Activated naive CD8-positive, alpha-beta T cell treated with anti-CD3 and anti-CD28 coated beads, Interleukin-2, amount 10 ng/mL, durations not matched to agents 7 days and 5 days (primary cell): ENCODE data around the gene PSD2. TPM values are rescaled to one million over a fixed set of nuclear protein-coding genes. Genes with fewer than 3 reads are reported as not detected.

Experiments used
- ATAC-seq: fragments of 150-1000 bp; cut with Tn5 transposase; one replicate; pipeline ENCODE4 v1.10.0; 2021; ENCODE audit warnings: low read depth, moderate library complexity
- POLR2A ChIA-PET: fragments of 350-600 bp; sonication (Branson Sonifier 250); formaldehyde crosslinking; loops from one replicate; lab custom pipeline; 2021; ENCODE audit warnings: antibody characterized with exemption; lab: Charles Lee
- DNase-seq: peaks from one replicate; pipeline ENCODE4 v3.0.0; 2021
- H3K27ac Mint-ChIP-seq: one replicate; pipeline ENCODE4 v1.8.0; 2022; ENCODE audit warnings: mild to moderate bottlenecking, mixed read lengths
- H3K27me3 Mint-ChIP-seq: one replicate; pipeline ENCODE4 v1.8.0; 2022; ENCODE audit warnings: mild to moderate bottlenecking, moderate library complexity, mixed read lengths
- H3K36me3 Mint-ChIP-seq: one replicate; pipeline ENCODE4 v1.8.0; 2021; ENCODE audit warnings: mild to moderate bottlenecking, mixed read lengths
- H3K4me1 Mint-ChIP-seq: one replicate; pipeline ENCODE4 v1.8.0; 2021; ENCODE audit warnings: mixed read lengths
- H3K4me3 Mint-ChIP-seq: one replicate; pipeline ENCODE4 v1.8.0; 2022; ENCODE audit warnings: mild to moderate bottlenecking, moderate library complexity, mixed read lengths
- H3K9me3 Mint-ChIP-seq: one replicate; pipeline ENCODE4 v1.8.0; 2021; ENCODE audit warnings: mixed read lengths
- total RNA-seq, 2 experiments: library from RNA; stranded (reverse); gene quantifications; one replicate each; pipeline ENCODE4 v1.2.3, GENCODE V29; 2021

The PSD2 gene
- total RNA-seq, 2 experiments from 2014 or later, result 0.08 to 0.09 TPM

GRCh38 chr5:139835656-139836055, 40.0 kb downstream of the PSD2 start:
- peak; percentile 8 for DNase-seq
- POLR2A ChIA-PET, result no interaction called here

GRCh38 chr5:139836469-139837208, 41.0 kb downstream of the PSD2 start:
- POLR2A ChIA-PET, result no interaction called here
- Mint-ChIP-seq H3K9me3 (no peaks in the 10 kb centered on the region), H3K4me1 (no peaks in the 10 kb centered on the region), H3K27ac (no peak overlapping the region), H3K27me3 (peaks cover 11% of the 10 kb centered on the region), H3K4me3 (no peak overlapping the region), H3K36me3 (no peaks in the 10 kb centered on the region)
- DNase-seq (peak; percentile 9), ATAC-seq (no peak)

More at GRCh38 chr5:139835656-139836055, 40.0 kb downstream of the PSD2 start:
- Mint-ChIP-seq H3K27me3 (peaks cover 13% of the 10 kb centered on the region), H3K9me3 (no peaks in the 10 kb centered on the region), H3K4me1 (no peaks in the 10 kb centered on the region), H3K4me3 (no peak overlapping the region), H3K36me3 (no peaks in the 10 kb centered on the region), H3K27ac (no peak overlapping the region)
- no peak for ATAC-seq

- POLR2A ChIA-PET, result no interaction called here
- ATAC-seq (no peak), DNase-seq (peak; percentile 22)
- H3K27me3 Mint-ChIP-seq, result peaks cover 11% of the 10 kb centered on the region
- no peak overlapping the region for H3K4me3 Mint-ChIP-seq
- H3K4me1 Mint-ChIP-seq, result no peaks in the 10 kb centered on the region
- no peak overlapping the region for H3K27ac Mint-ChIP-seq
- no peaks in the 10 kb centered on the region for H3K36me3 Mint-ChIP-seq
- no peaks in the 10 kb centered on the region for H3K9me3 Mint-ChIP-seq
These were observed 42.2 kb downstream of the PSD2 start for GRCh38 chr5:139837711-139838380.

- no peak for ATAC-seq
- Mint-ChIP-seq H3K36me3 (no peaks in the 10 kb centered on the region), H3K27ac (no peak overlapping the region), H3K9me3 (no peaks in the 10 kb centered on the region), H3K4me3 (no peak overlapping the region), H3K27me3 (peaks cover 6% of the 10 kb centered on the region), H3K4me1 (no peaks in the 10 kb centered on the region)
- peak; percentile 17 for DNase-seq
- POLR2A ChIA-PET, result no interaction called here
These were observed 43.0 kb downstream of the PSD2 start for GRCh38 chr5:139838381-139839197.

GRCh38 chr5:139839232-139839815, 43.7 kb downstream of the PSD2 start:
- ATAC-seq, result no peak
- Mint-ChIP-seq H3K9me3 (no peaks in the 10 kb centered on the region), H3K4me1 (peaks cover under 1% of the 10 kb centered on the region), H3K27ac (no peak overlapping the region), H3K36me3 (no peaks in the 10 kb centered on the region), H3K4me3 (no peak overlapping the region), H3K27me3 (peaks cover 4% of the 10 kb centered on the region)
- POLR2A ChIA-PET, result no interaction called here
- peak; percentile 19 for DNase-seq

- POLR2A ChIA-PET, result no interaction called here
- Mint-ChIP-seq H3K36me3 (no peaks in the 10 kb centered on the region), H3K27me3 (peaks cover 7% of the 10 kb centered on the region), H3K9me3 (no peaks in the 10 kb centered on the region), H3K4me3 (no peak overlapping the region), H3K27ac (no peak overlapping the region), H3K4me1 (peaks cover 3% of the 10 kb centered on the region)
- ATAC-seq (no peak), DNase-seq (peak; percentile 10)
These were observed 44.3 kb downstream of the PSD2 start for GRCh38 chr5:139839918-139840317.

- no peak overlapping the region for H3K4me3 Mint-ChIP-seq
- H3K9me3 Mint-ChIP-seq, result no peaks in the 10 kb centered on the region
- no peaks in the 10 kb centered on the region for H3K36me3 Mint-ChIP-seq
- ATAC-seq (no peak), DNase-seq (no peak)
- POLR2A ChIA-PET, result interaction anchor here (0.6 kb wide), 1 partner anchor 274 kb away, joined by 6 read pairs; no protein-coding TSS in a partner anchor
- H3K27me3 Mint-ChIP-seq, result peaks cover 15% of the 10 kb centered on the region
- H3K4me1 Mint-ChIP-seq, result peaks cover 3% of the 10 kb centered on the region
- H3K27ac Mint-ChIP-seq, result no peak overlapping the region
These were observed 45.9 kb downstream of the PSD2 start for GRCh38 chr5:139841549-139841948.

GRCh38 chr5:139842321-139842720, 46.7 kb downstream of the PSD2 start:
- Mint-ChIP-seq H3K4me3 (no peak overlapping the region), H3K9me3 (no peaks in the 10 kb centered on the region), H3K27ac (no peak overlapping the region), H3K27me3 (peaks cover 21% of the 10 kb centered on the region), H3K4me1 (peaks cover 4% of the 10 kb centered on the region), H3K36me3 (no peaks in the 10 kb centered on the region)
- no peak for ATAC-seq
- POLR2A ChIA-PET, result no interaction called here
- DNase-seq, result peak; percentile 20

- Mint-ChIP-seq H3K36me3 (no peaks in the 10 kb centered on the region), H3K27me3 (peaks cover 27% of the 10 kb centered on the region), H3K9me3 (no peaks in the 10 kb centered on the region), H3K4me3 (no peak overlapping the region), H3K4me1 (peaks cover 9% of the 10 kb centered on the region), H3K27ac (no peak overlapping the region)
- POLR2A ChIA-PET, result interaction anchor here (0.6 kb wide), 1 partner anchor 205 kb away, joined by 3 read pairs; no protein-coding TSS in a partner anchor
- ATAC-seq (no peak), DNase-seq (peak; percentile 10)
These were observed 48.4 kb downstream of the PSD2 start for GRCh38 chr5:139843991-139844390.

GRCh38 chr5:139844472-139845145, 49.0 kb downstream of the PSD2 start:
- H3K27me3 Mint-ChIP-seq, result peaks cover 33% of the 10 kb centered on the region
- no peak overlapping the region for H3K27ac Mint-ChIP-seq
- ATAC-seq, result no peak

GRCh38 chr5:139845846-139846681, 50.5 kb downstream of the PSD2 start:
- no peak overlapping the region for H3K4me3 Mint-ChIP-seq
- POLR2A ChIA-PET, result no interaction called here
- H3K27me3 Mint-ChIP-seq, result peaks cover 34% of the 10 kb centered on the region
- DNase-seq, result no peak
- H3K27ac Mint-ChIP-seq, result no peak overlapping the region
- ATAC-seq, result no peak
- H3K4me1 Mint-ChIP-seq, result peaks cover 10% of the 10 kb centered on the region
- no peaks in the 10 kb centered on the region for H3K9me3 Mint-ChIP-seq
- H3K36me3 Mint-ChIP-seq, result no peaks in the 10 kb centered on the region

More at GRCh38 chr5:139844472-139845145, 49.0 kb downstream of the PSD2 start:
- no peaks in the 10 kb centered on the region for H3K9me3 Mint-ChIP-seq
- peak; percentile 72 for DNase-seq
- no peak overlapping the region for H3K4me3 Mint-ChIP-seq
- no peaks in the 10 kb centered on the region for H3K36me3 Mint-ChIP-seq
- H3K4me1 Mint-ChIP-seq, result peaks cover 10% of the 10 kb centered on the region
- POLR2A ChIA-PET, result no interaction called here

GRCh38 chr5:139847091-139847490, 51.5 kb downstream of the PSD2 start:
- Mint-ChIP-seq H3K4me1 (peaks cover 10% of the 10 kb centered on the region), H3K9me3 (no peaks in the 10 kb centered on the region), H3K36me3 (no peaks in the 10 kb centered on the region), H3K27me3 (peaks cover 34% of the 10 kb centered on the region), H3K27ac (no peak overlapping the region), H3K4me3 (peak overlapping the region; percentile 55)
- ATAC-seq (no peak), DNase-seq (no peak)
- POLR2A ChIA-PET, result no interaction called here
